KMS-11 (cell line): ENCODE results near the gene ZIC5.

ENCODE experiments used
- H2AFZ ChIP-seq: fragments of 200-600 bp; sonication (generic); 2 replicates; pipeline ENCODE4 v1.6.1; 2016; ENCODE audit warnings: antibody characterized with exemption, mixed run types, low read depth
- H3K27ac ChIP-seq: fragments of 200-600 bp; sonication (generic); 2 replicates; pipeline ENCODE4 v1.6.1; 2016; ENCODE audit warnings: mild to moderate bottlenecking, mixed run types
- H3K27me3 ChIP-seq: fragments of 200-600 bp; sonication (generic); 2 replicates; pipeline ENCODE4 v1.6.1; 2017; ENCODE audit warnings: mild to moderate bottlenecking, low read depth, mixed run types, moderate library complexity; ENCODE audit not compliant: insufficient read depth
- H3K36me3 ChIP-seq: fragments of 200-600 bp; sonication (generic); 2 replicates; pipeline ENCODE4 v1.6.1; 2017; ENCODE audit warnings: mild to moderate bottlenecking, mixed run types; ENCODE audit not compliant: insufficient read depth
- H3K4me1 ChIP-seq: fragments of 200-600 bp; sonication (generic); 2 replicates; pipeline ENCODE4 v1.6.1; 2016; ENCODE audit warnings: mild to moderate bottlenecking, low read depth, mixed run types; ENCODE audit not compliant: poor library complexity, severe bottlenecking
- H3K4me2 ChIP-seq: fragments of 200-600 bp; sonication (generic); 2 replicates; pipeline ENCODE4 v1.7.0; 2016; ENCODE audit warnings: mild to moderate bottlenecking, mixed run types
- H3K4me3 ChIP-seq: fragments of 200-600 bp; sonication (generic); IDR thresholded peaks from 2 replicates; pipeline ENCODE4 v1.6.1; 2017; ENCODE audit warnings: low read depth, low read length, mixed read lengths; ENCODE audit not compliant: insufficient read depth
- H3K79me2 ChIP-seq: fragments of 200-600 bp; sonication (generic); 2 replicates; pipeline ENCODE4 v1.6.1; 2016; ENCODE audit warnings: low read depth, mixed run types; ENCODE audit not compliant: insufficient read depth
- H3K9ac ChIP-seq: fragments of 200-600 bp; sonication (generic); 2 replicates; pipeline ENCODE4 v1.6.1; 2016; ENCODE audit warnings: mild to moderate bottlenecking, mixed run types
- H4K20me1 ChIP-seq: fragments of 200-600 bp; sonication (generic); 2 replicates; pipeline ENCODE4 v1.6.1; 2016; ENCODE audit warnings: mild to moderate bottlenecking, mixed run types; ENCODE audit not compliant: insufficient read depth
- TF ChIP-seq, protein P1 (sequence below): fragments of 200-600 bp; sonication (generic); conservative IDR thresholded peaks from 2 replicates; pipeline ENCODE4 v1.6.1; 2017; ENCODE audit warnings: low read depth, mild to moderate bottlenecking, antibody characterized with exemption, low read length, moderate library complexity, mixed read lengths

Gene ZIC5

DNA sequence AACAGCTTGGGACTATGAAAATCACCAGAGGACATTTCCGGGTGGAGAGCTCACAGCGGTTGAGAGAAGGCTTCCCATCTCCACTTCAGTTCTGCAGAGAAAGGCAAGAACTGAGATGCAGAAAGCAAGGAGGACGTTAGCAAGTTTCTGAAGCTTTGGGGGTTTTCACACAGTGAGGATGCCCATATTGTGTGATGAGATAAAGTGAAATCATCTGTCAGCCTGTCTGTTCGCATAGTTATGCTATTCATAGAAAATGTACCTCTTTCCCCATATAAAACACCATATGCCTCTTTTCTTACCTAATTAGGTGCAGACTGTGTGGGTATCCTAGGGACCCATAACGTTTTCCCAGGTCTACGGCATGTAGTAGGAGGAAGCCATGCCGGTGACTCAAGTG, 27.5 kb downstream of the ZIC5 start:
- H3K36me3 ChIP-seq: no peaks in the 10 kb centered on the region
- H4K20me1 ChIP-seq: no peaks in the 10 kb centered on the region
- H3K4me2 ChIP-seq: no peak overlapping the region
- no peak overlapping the region for H2AFZ ChIP-seq
- no peaks in the 10 kb centered on the region for H3K79me2 ChIP-seq
- TF ChIP-seq, protein P1, sequence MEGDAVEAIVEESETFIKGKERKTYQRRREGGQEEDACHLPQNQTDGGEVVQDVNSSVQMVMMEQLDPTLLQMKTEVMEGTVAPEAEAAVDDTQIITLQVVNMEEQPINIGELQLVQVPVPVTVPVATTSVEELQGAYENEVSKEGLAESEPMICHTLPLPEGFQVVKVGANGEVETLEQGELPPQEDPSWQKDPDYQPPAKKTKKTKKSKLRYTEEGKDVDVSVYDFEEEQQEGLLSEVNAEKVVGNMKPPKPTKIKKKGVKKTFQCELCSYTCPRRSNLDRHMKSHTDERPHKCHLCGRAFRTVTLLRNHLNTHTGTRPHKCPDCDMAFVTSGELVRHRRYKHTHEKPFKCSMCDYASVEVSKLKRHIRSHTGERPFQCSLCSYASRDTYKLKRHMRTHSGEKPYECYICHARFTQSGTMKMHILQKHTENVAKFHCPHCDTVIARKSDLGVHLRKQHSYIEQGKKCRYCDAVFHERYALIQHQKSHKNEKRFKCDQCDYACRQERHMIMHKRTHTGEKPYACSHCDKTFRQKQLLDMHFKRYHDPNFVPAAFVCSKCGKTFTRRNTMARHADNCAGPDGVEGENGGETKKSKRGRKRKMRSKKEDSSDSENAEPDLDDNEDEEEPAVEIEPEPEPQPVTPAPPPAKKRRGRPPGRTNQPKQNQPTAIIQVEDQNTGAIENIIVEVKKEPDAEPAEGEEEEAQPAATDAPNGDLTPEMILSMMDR: no peak
- H3K27me3 ChIP-seq: no peaks in the 10 kb centered on the region
- H3K4me1 ChIP-seq: no peaks in the 10 kb centered on the region
- H3K9ac ChIP-seq: no peak overlapping the region
- H3K4me3 ChIP-seq: no peak overlapping the region
- no peak overlapping the region for H3K27ac ChIP-seq

DNA sequence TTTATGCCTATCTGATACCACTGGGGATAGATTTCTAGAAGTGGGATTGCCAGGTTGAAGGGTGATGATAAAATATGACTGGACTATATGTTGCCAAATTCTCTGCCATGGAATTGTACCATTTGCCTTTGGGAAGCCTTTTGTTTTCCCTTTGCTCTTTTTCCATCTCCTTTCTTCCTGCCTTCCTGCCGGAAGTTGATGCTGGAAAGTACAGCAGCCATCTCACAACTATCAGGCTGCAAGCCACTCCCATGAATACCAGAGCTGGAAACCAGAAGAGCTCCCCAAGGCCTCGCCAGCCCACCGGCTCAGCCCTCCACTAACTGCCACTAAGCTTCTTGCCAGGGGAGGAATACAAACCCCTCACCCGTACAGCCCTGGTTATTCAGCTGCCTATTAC, 29.7 kb downstream of the ZIC5 start:
- H3K4me3 ChIP-seq: no peak overlapping the region
- H2AFZ ChIP-seq: no peak overlapping the region
- TF ChIP-seq, protein P1: no peak
- H3K27me3 ChIP-seq: no peaks in the 10 kb centered on the region
- no peak overlapping the region for H3K9ac ChIP-seq
- no peaks in the 10 kb centered on the region for H3K36me3 ChIP-seq
- H3K79me2 ChIP-seq: no peaks in the 10 kb centered on the region
- no peak overlapping the region for H3K27ac ChIP-seq
- H3K4me2 ChIP-seq: no peak overlapping the region
- H4K20me1 ChIP-seq: no peaks in the 10 kb centered on the region
- H3K4me1 ChIP-seq: no peaks in the 10 kb centered on the region

DNA sequence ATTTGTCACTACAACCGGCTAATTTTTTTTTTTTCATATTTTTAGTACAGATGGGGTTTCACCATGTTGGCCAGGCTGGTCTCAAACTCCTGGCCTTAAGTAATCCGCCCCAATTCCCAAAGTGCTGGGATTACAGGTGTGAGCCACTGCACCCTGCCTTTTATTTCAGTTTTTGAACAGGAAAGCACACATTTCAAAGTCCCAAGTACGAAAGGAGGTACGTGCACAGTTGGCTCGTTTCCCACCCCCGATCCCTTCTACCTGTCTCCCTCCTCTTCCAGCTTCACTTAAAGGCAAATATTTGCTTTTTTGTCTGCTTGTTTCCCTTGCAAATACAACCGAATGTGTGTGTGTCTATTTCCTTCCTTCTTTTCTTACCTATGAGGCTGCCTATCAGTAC, 30.5 kb downstream of the ZIC5 start:
- no peaks in the 10 kb centered on the region for H3K36me3 ChIP-seq
- no peak overlapping the region for H2AFZ ChIP-seq
- H3K4me2 ChIP-seq: no peak overlapping the region
- H4K20me1 ChIP-seq: no peaks in the 10 kb centered on the region
- TF ChIP-seq, protein P1: no peak
- H3K27me3 ChIP-seq: no peaks in the 10 kb centered on the region
- H3K79me2 ChIP-seq: no peaks in the 10 kb centered on the region
- no peak overlapping the region for H3K9ac ChIP-seq
- H3K4me3 ChIP-seq: no peak overlapping the region
- no peaks in the 10 kb centered on the region for H3K4me1 ChIP-seq
- no peak overlapping the region for H3K27ac ChIP-seq

DNA sequence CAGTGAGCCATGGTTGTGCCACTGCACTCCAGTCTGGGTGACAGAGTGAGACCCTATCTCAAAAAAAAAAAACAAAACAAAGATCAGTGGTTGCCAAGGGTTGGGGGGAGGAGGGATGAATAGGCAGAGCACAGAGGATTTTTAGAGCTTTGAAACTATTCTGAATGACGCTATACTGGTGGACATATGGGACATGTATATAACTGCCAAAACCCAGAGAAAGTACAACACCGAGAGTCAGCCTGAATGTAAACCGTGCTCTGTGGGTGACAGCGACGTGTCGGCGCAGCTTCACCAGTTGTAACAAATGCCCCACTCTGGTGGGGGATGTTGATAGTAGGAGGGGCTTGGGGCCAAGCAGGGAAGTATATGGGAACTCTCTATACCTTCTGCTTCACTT, 32.9 kb downstream of the ZIC5 start:
- Histone ChIP-seq H3K4me2 (no peak overlapping the region), H3K79me2 (no peaks in the 10 kb centered on the region), H4K20me1 (no peaks in the 10 kb centered on the region), H3K36me3 (no peaks in the 10 kb centered on the region), H3K4me1 (no peaks in the 10 kb centered on the region), H3K9ac (no peak overlapping the region), H3K27ac (no peak overlapping the region), H3K27me3 (no peaks in the 10 kb centered on the region), H2AFZ (no peak overlapping the region), H3K4me3 (no peak overlapping the region)
- TF ChIP-seq, protein P1: no peak

DNA sequence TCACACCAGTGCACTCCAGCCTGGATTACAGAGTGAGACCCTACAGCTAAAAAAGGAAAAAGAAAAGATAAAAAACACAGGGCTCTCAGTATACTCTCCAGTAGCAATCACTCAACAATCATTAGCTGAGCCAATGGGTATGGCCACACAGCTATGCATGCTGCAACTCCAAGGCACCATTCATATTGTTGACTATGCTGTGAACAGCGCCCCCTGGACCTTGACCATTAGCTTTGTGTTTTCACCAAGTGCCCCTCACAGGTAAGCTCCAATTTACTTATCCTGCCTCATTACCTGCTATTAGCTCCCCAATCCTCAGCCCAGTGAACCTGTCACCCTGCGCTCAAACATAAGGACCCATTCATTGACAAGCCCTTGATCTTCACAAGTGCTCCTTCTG, 35.8 kb downstream of the ZIC5 start:
- no peaks in the 10 kb centered on the region for H3K4me1 ChIP-seq

More for the DNA sequence above, 35.8 kb downstream of the ZIC5 start:
- Histone ChIP-seq H3K79me2 (no peaks in the 10 kb centered on the region), H3K36me3 (no peaks in the 10 kb centered on the region), H3K27ac (no peak overlapping the region), H3K27me3 (no peaks in the 10 kb centered on the region), H3K4me3 (no peak overlapping the region), H3K9ac (no peak overlapping the region), H4K20me1 (no peaks in the 10 kb centered on the region), H3K4me2 (no peak overlapping the region), H2AFZ (no peak overlapping the region)
- TF ChIP-seq, protein P1: no peak
